ENCODE data around the gene CYP4F2. TPM values are rescaled to one million over a fixed set of nuclear protein-coding genes. Genes with fewer than 3 reads are reported as not detected.
"Not testable (repeated sequence)": the region's sequence is repeated elsewhere in the genome, so short reads cannot be mapped to it uniquely, and the experiment has no call there.

The CYP4F2 gene
- under 1 TPM in 1 of 2 donors, not detected in 1; 0.43 TPM for total RNA-seq

- Mint-ChIP-seq H3K36me3 (no peaks in the 10 kb centered on the region), H3K9me3 (no peaks in the 10 kb centered on the region), H3K27ac (no peak within 1 kb of the TSS)
- DNase-seq (ENCODE audit: low spot score in 2 of 2) (no peak), ATAC-seq (no peak)
Observed at GRCh38 chr19:15897738-15898276, at the start of gene CYP4F2. Gene CYP4F2 (minus strand): TSS chr19:15898074. CDS start chr19:15897611, 463 bp downstream.

GRCh38 chr19:15945301-15945700, 47.4 kb upstream of the CYP4F2 start:
- H3K36me3 Mint-ChIP-seq, result peaks cover 13 to 16% of the 10 kb centered on the region in 2 donors
- ATAC-seq (no peak), DNase-seq (ENCODE audit: low spot score in 2 of 2) (no peak)
- no peak overlapping the region for H3K27ac Mint-ChIP-seq
- H3K9me3 Mint-ChIP-seq, result peaks cover 12 to 18% of the 10 kb centered on the region in 2 donors

GRCh38 chr19:15944401-15944800, 46.5 kb upstream of the CYP4F2 start:
- Mint-ChIP-seq H3K36me3 (peaks cover 8 to 11% of the 10 kb centered on the region in 2 donors), H3K9me3 (peaks cover 11 to 13% of the 10 kb centered on the region in 2 donors), H3K27ac (no peak overlapping the region)
- ATAC-seq (no peak), DNase-seq (ENCODE audit: low spot score in 2 of 2) (no peak)

GRCh38 chr19:15937771-15938170, 39.9 kb upstream of the CYP4F2 start:
- H3K36me3 Mint-ChIP-seq, result no peaks in the 10 kb centered on the region
- no peak overlapping the region for H3K27ac Mint-ChIP-seq
- DNase-seq (ENCODE audit: low spot score in 2 of 2) (no peak), ATAC-seq (no peak)
- no peaks in the 10 kb centered on the region for H3K9me3 Mint-ChIP-seq

GRCh38 chr19:15936950-15937349, 39.1 kb upstream of the CYP4F2 start:
- DNase-seq (ENCODE audit: low spot score in 2 of 2), result no peak
- no peaks in the 10 kb centered on the region for H3K36me3 Mint-ChIP-seq
- H3K9me3 Mint-ChIP-seq, result no peaks in the 10 kb centered on the region
- ATAC-seq, result no peak
- no peak overlapping the region for H3K27ac Mint-ChIP-seq

- no peak for ATAC-seq
- Mint-ChIP-seq H3K9me3 (peaks cover 2% of the 10 kb centered on the region in 2 donors), H3K36me3 (peaks cover 1% of the 10 kb centered on the region in 2 donors), H3K27ac (no peak overlapping the region)
- no peak for DNase-seq (ENCODE audit: low spot score in 2 of 2)
Observed at GRCh38 chr19:15936173-15936572, 38.3 kb upstream of the CYP4F2 start.

- Mint-ChIP-seq H3K36me3 (peaks cover 7 to 8% of the 10 kb centered on the region in 2 donors), H3K9me3 (peaks cover 7 to 8% of the 10 kb centered on the region in 2 donors), H3K27ac (no peak overlapping the region)
- ATAC-seq, result no peak
- no peak for DNase-seq (ENCODE audit: low spot score in 2 of 2)
Observed at GRCh38 chr19:15935167-15935702, 37.4 kb upstream of the CYP4F2 start.

- ATAC-seq (no peak), DNase-seq (ENCODE audit: low spot score in 2 of 2) (no peak)
- Mint-ChIP-seq H3K9me3 (peaks cover 7 to 8% of the 10 kb centered on the region in 2 donors), H3K27ac (no peak within 1 kb of the TSS), H3K36me3 (peaks cover 7 to 8% of the 10 kb centered on the region in 2 donors)
Observed at GRCh38 chr19:15934332-15935078, 36.6 kb upstream of the CYP4F2 start, which contains the start of gene CYP4F11. Gene CYP4F11 (minus strand): TSS chr19:15934529. CDS start chr19:15934408, 121 bp downstream.

GRCh38 chr19:15933761-15934331, 36.0 kb upstream of the CYP4F2 start:
- ATAC-seq; DNase-seq (ENCODE audit: low spot score in 2 of 2); H3K9me3 Mint-ChIP-seq; H3K36me3 Mint-ChIP-seq; H3K27ac Mint-ChIP-seq: not testable (repeated sequence)

- ATAC-seq, result no peak
- Mint-ChIP-seq H3K27ac (no peak overlapping the region), H3K9me3 (peaks cover 7 to 8% of the 10 kb centered on the region in 2 donors), H3K36me3 (peaks cover 7 to 8% of the 10 kb centered on the region in 2 donors)
- no peak for DNase-seq (ENCODE audit: low spot score in 2 of 2)
Observed at GRCh38 chr19:15928321-15928720, 30.4 kb upstream of the CYP4F2 start.

GRCh38 chr19:15926484-15926883, 28.6 kb upstream of the CYP4F2 start:
- ATAC-seq, result no peak

GRCh38 chr19:15923702-15924101, 25.8 kb upstream of the CYP4F2 start:
- DNase-seq (ENCODE audit: low spot score in 2 of 2), result no peak
- no peaks in the 10 kb centered on the region for H3K36me3 Mint-ChIP-seq

More at GRCh38 chr19:15926484-15926883, 28.6 kb upstream of the CYP4F2 start:
- H3K27ac Mint-ChIP-seq, result no peak overlapping the region
- peaks cover 7 to 8% of the 10 kb centered on the region in 2 donors for H3K9me3 Mint-ChIP-seq
- H3K36me3 Mint-ChIP-seq, result peaks cover 7 to 8% of the 10 kb centered on the region in 2 donors
- DNase-seq (ENCODE audit: low spot score in 2 of 2), result no peak

GRCh38 chr19:15922021-15922420, 24.1 kb upstream of the CYP4F2 start:
- DNase-seq (ENCODE audit: low spot score in 2 of 2), result no peak
- H3K9me3 Mint-ChIP-seq, result no peaks in the 10 kb centered on the region

More at GRCh38 chr19:15923702-15924101, 25.8 kb upstream of the CYP4F2 start:
- Mint-ChIP-seq H3K27ac (no peak overlapping the region), H3K9me3 (no peaks in the 10 kb centered on the region)
- no peak for ATAC-seq

GRCh38 chr19:15919243-15919642, 21.4 kb upstream of the CYP4F2 start:
- Mint-ChIP-seq H3K36me3 (peaks cover 0 to 6% of the 10 kb centered on the region in 2 donors), H3K9me3 (peaks cover 4 to 12% of the 10 kb centered on the region in 2 donors), H3K27ac (no peak overlapping the region)
- ATAC-seq (no peak), DNase-seq (ENCODE audit: low spot score in 2 of 2) (no peak)

More at GRCh38 chr19:15922021-15922420, 24.1 kb upstream of the CYP4F2 start:
- ATAC-seq, result no peak
- Mint-ChIP-seq H3K27ac (no peak overlapping the region), H3K36me3 (no peaks in the 10 kb centered on the region)

- H3K27ac Mint-ChIP-seq, result no peak overlapping the region
- ATAC-seq (no peak), DNase-seq (ENCODE audit: low spot score in 2 of 2) (no peak)
Observed at GRCh38 chr19:15915109-15915508, 17.2 kb upstream of the CYP4F2 start.

GRCh38 chr19:15913830-15914229, 16.0 kb upstream of the CYP4F2 start:
- peaks cover 0 to 6% of the 10 kb centered on the region in 2 donors for H3K36me3 Mint-ChIP-seq
- no peak for ATAC-seq
- no peak for DNase-seq (ENCODE audit: low spot score in 2 of 2)
- peaks cover 4 to 12% of the 10 kb centered on the region in 2 donors for H3K9me3 Mint-ChIP-seq
- H3K27ac Mint-ChIP-seq, result no peak overlapping the region

More at GRCh38 chr19:15915109-15915508, 17.2 kb upstream of the CYP4F2 start:
- Mint-ChIP-seq H3K9me3 (peaks cover 4 to 12% of the 10 kb centered on the region in 2 donors), H3K36me3 (peaks cover 0 to 6% of the 10 kb centered on the region in 2 donors)

GRCh38 chr19:15913384-15913783, 15.5 kb upstream of the CYP4F2 start:
- DNase-seq (ENCODE audit: low spot score in 2 of 2), result no peak
- H3K27ac Mint-ChIP-seq, result no peak overlapping the region
- H3K36me3 Mint-ChIP-seq, result peaks cover 0 to 6% of the 10 kb centered on the region in 2 donors
- H3K9me3 Mint-ChIP-seq, result peaks cover 4 to 12% of the 10 kb centered on the region in 2 donors
- no peak for ATAC-seq

Data from activated naive CD4-positive, alpha-beta T cell treated with anti-CD3 and anti-CD28 coated beads, Interleukin-2, amount 50 U/mL, for 72 hours (primary cell).